Lung (tissue), 12 donors: ENCODE measurements around the gene BTBD1. TPM values are rescaled to one million over a fixed set of nuclear protein-coding genes. Genes with fewer than 3 reads are reported as not detected.

Experiments
- ATAC-seq: fragments of 200-7000 bp; cut with Tn5 transposase; one replicate; pipeline ENCODE4 v1.9.1; 2020; ENCODE audit warnings: moderate number of reproducible peaks; ENCODE audit not compliant: insufficient read depth, low FRiP score
- DNase-seq, 3 donors: peaks; one replicate each; pipeline ENCODE4 v3.0.0-alpha.2; 2013 to 2017
- H3K27ac ChIP-seq, 2 donors: one replicate each; pipeline ENCODE4 v1.5.1; 2013; ENCODE audit warnings: mild to moderate bottlenecking in 2 of 2, moderate library complexity in 2 of 2, control low read depth in 1 of 2, inconsistent platforms in 1 of 2, low read depth in 1 of 2, low read length in 1 of 2
- H3K27me3 ChIP-seq, 3 donors: one replicate each; pipeline ENCODE4 v1.5.1; 2013; ENCODE audit warnings: low read length in 2 of 3; ENCODE audit not compliant: control insufficient read depth in 3 of 3, insufficient read depth in 3 of 3
- H3K36me3 ChIP-seq, 4 donors: one replicate each; pipeline ENCODE4 v1.5.1; 2013; ENCODE audit warnings: low read length in 4 of 4, mild to moderate bottlenecking in 1 of 4, moderate library complexity in 1 of 4; ENCODE audit not compliant: control insufficient read depth in 4 of 4, insufficient read depth in 4 of 4
- H3K4me1 ChIP-seq, 5 donors: one replicate each; pipeline ENCODE4 v1.5.1; 2013; ENCODE audit warnings: low read length in 5 of 5, mild to moderate bottlenecking in 2 of 5, moderate library complexity in 1 of 5; ENCODE audit not compliant: control insufficient read depth in 5 of 5, insufficient read depth in 5 of 5
- H3K4me3 ChIP-seq: one replicate; pipeline ENCODE4 v1.5.1; 2013; ENCODE audit warnings: mild to moderate bottlenecking, control low read depth, moderate library complexity
- H3K9ac ChIP-seq, 2 donors: one replicate each; pipeline ENCODE4 v1.5.1; 2013; ENCODE audit warnings: low read length in 2 of 2, control low read depth in 1 of 2; ENCODE audit not compliant: insufficient read depth in 1 of 2
- H3K9me3 ChIP-seq, 4 donors: one replicate each; pipeline ENCODE4 v1.5.1; 2013; ENCODE audit warnings: low read length in 3 of 4, mild to moderate bottlenecking in 1 of 4, moderate library complexity in 1 of 4; ENCODE audit not compliant: control insufficient read depth in 4 of 4, insufficient read depth in 3 of 4
- CTCF ChIP-seq: IDR thresholded peaks from 2 replicates; pipeline ENCODE4 v1.5.1; 2012; ENCODE audit warnings: mild to moderate bottlenecking; ENCODE audit errors: control extremely low read depth, extremely low read depth
- WGBS, 2 donors: extraction: QIAGEN DNeasy Blood & Tissue Kit; methylation state at CpG; one replicate each; pipeline ENCODE4 v1.1.7; 2013; 5-methylcytosine and 5-hydroxymethylcytosine counted together
- polyA plus RNA-seq, 2 donors: library from polyadenylated mRNA; stranded (reverse); fragments of 200-250 nt; gene quantifications; one replicate each; pipeline ENCODE4 v1.2.1, GENCODE V29; 2013
- total RNA-seq, 2 donors: library from RNA; depleted of rRNA in 1 of 2; stranded (reverse); fragments of >200 nt in 1 of 2; gene quantifications; one replicate each; pipeline ENCODE4 v1.2.1, GENCODE V29; 2014 to 2021
- donor health status: control.
- donor health status: control.
- donor health status: Bipolar disorder and iron deficiency.
- donor health status: healthy.
- donor health status: DM: yes; HTN: yes; CAD: no.

The BTBD1 gene
- total and polyA plus RNA-seq, 4 donors = 10.7 to 71.0 (median 37.0) TPM

DNA sequence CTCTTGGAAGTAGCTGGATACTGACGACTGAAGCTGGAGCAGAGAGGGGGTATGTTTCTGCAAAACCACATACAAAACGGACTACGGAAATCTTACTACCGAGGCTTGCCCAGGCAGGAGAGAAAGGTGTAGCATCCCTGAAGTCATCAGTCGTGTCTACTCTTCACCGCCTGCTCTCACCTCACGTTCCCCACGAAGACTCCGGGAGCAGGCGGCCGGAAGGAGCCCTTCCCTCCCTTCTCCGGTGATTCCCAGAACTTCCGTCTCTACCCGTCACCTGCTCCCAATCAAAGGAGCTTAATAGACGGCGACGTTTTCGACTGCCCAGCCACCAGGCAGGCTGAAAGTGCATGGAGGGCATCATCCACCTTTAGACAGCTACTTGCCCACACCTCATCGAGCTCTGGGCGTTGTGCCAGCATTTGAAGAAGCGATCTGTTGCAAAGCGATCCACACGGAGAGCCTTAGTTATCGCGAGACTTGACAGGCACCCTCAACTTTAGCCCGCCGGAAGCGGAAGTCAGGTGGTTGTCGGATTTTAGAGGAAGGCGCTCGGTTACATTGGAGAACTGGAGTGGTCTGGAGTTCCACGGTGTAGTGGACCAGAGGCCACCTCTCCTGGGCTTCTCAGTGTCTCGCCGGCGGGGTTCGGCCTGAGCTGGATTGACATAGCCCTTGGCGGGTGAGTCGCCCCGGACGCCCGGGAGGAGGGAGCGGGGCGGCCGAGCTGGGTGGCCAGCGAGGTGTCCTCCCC is 81.2 kb downstream of the BTBD1 start, which contains the start of gene RAMAC:
Gene RAMAC (plus strand): TSS at position 523 of the 754 bp plus-strand sequence. CDS start 2,809 bp downstream, outside the sequence.
- DNase-seq (peak; percentile 94 to 97 (median 97)), ATAC-seq (peak; percentile 94)
- Histone ChIP-seq H3K27me3 (no peaks in the 10 kb centered on the region), H3K4me1 (peaks cover 0 to 15% (median 3%) of the 10 kb centered on the region in 5 donors), H3K4me3 (peak within 1 kb of the TSS; percentile 94), H3K9ac (peak within 1 kb of the TSS; percentile 82 to 96), H3K9me3 (no peaks in the 10 kb centered on the region), H3K27ac (peak within 1 kb of the TSS; percentile 55 to 71), H3K36me3 (peaks cover 0 to 7% (median 3%) of the 10 kb centered on the region in 4 donors)
- WGBS, 2 donors = 1 to 2% methylated on average over 41 to 45 of the region's 45 CpGs
- TF ChIP-seq CTCF = no peak

DNA sequence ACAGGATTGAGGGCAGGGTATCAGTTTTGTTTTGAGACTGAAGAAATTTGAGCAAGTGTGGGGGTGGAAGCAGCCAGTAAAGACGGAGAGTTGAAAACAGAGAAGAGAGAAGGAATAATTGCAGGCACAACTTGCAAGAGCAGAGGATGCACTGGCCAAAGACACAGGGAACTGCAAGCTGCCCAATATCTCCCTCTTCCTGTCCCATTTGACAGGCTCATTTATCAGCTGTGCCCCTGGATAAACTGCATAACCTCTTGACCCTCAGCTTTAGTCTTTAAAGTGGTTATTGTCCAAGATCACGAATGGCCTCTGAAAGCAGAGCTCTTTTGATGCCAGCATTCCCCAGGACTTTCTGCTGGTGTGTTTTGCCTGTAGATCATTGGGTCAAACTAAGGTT is 86.1 kb downstream of the BTBD1 start:
- ATAC-seq (no peak), DNase-seq (no peak)
- Histone ChIP-seq H3K27ac (no peak overlapping the region), H3K27me3 (no peaks in the 10 kb centered on the region), H3K4me1 (peaks cover 0 to 6% (median 2%) of the 10 kb centered on the region in 5 donors), H3K9me3 (no peaks in the 10 kb centered on the region), H3K9ac (no peak overlapping the region), H3K4me3 (no peak overlapping the region), H3K36me3 (no peaks in the 10 kb centered on the region)
- no peak for TF ChIP-seq CTCF
- WGBS, 2 donors = 53 to 69% methylated on average over 2 of the region's 2 CpGs

GRCh38 chr15:82979726-82980125 is 87.3 kb downstream of the BTBD1 start:
- no peak overlapping the region for H3K4me3 ChIP-seq
- H3K4me1 ChIP-seq = no peaks in the 10 kb centered on the region
- 93 to 95% methylated on average over 1 of the region's 1 CpG for whole genome bisulfite sequencing, 2 donors
- no peak for ATAC-seq
- H3K9me3 ChIP-seq = no peaks in the 10 kb centered on the region
- no peak for TF ChIP-seq CTCF
- no peak overlapping the region for H3K9ac ChIP-seq
- no peaks in the 10 kb centered on the region for H3K27me3 ChIP-seq
- H3K27ac ChIP-seq = no peak overlapping the region
- no peak for DNase-seq
- H3K36me3 ChIP-seq = no peaks in the 10 kb centered on the region
